ENCODE measurements around the gene EXOC4. TPM values are rescaled to one million over a fixed set of nuclear protein-coding genes. Genes with fewer than 3 reads are reported as not detected.
"Not testable (repeated sequence)": the region's sequence is repeated elsewhere in the genome, so short reads cannot be mapped to it uniquely, and the experiment has no call there.

The EXOC4 gene
- total RNA-seq, 2 experiments from 2014 or later = 58.0 to 59.9 TPM

- no peaks in the 10 kb centered on the region for H3K27me3 ChIP-seq (ENCODE audit: control insufficient read depth in 1 of 2, insufficient read depth in 2 of 2, low read length in 2 of 2)
- no peak overlapping the region for H3K27ac ChIP-seq (ENCODE audit: low read depth in 1 of 2, low read length in 2 of 2)
- H3K36me3 Mint-ChIP-seq (ENCODE audit: low read depth) = peaks cover 32% of the 10 kb centered on the region
- no peaks in the 10 kb centered on the region for H3K9me3 ChIP-seq (ENCODE audit: control insufficient read depth in 1 of 2, insufficient read depth in 1 of 2, low read length in 2 of 2)
- ATAC-seq (ENCODE audit: poor library complexity) (no peak), DNase-seq (no peak)
- no peak overlapping the region for H3K27ac Mint-ChIP-seq
- no peaks in the 10 kb centered on the region for H3K4me1 ChIP-seq (ENCODE audit: insufficient read depth, low read length)
- CTCF ChIA-PET = no interaction called here
- H3K27me3 Mint-ChIP-seq = no peaks in the 10 kb centered on the region
- no peaks in the 10 kb centered on the region for H3K9me3 Mint-ChIP-seq
- no peaks in the 10 kb centered on the region for H3K36me3 ChIP-seq (ENCODE audit: insufficient read depth, low read length)
- H3K4me1 Mint-ChIP-seq (ENCODE audit: low read depth) = no peaks in the 10 kb centered on the region
- H3K4me3 ChIP-seq (ENCODE audit: low read length) = no peak overlapping the region
- TF ChIP-seq CTCF (IDR thresholded peaks at IDR 0.05) = no peak
- intact Hi-C loops (cut with DNase I, micrococcal nuclease) = loop anchor here in 1 of 2 experiments (5.0 kb wide), 1 partner anchor 126 kb away; no protein-coding TSS in a partner anchor
- POLR2A ChIA-PET = no interaction called here
- H3K4me3 Mint-ChIP-seq = no peak overlapping the region
Measured at GRCh38 chr7:133993547-133993946, 740.7 kb downstream of the EXOC4 start.

- H3K9me3 ChIP-seq (ENCODE audit: control insufficient read depth in 1 of 2, insufficient read depth in 1 of 2, low read length in 2 of 2); DNase-seq; H3K9me3 Mint-ChIP-seq; CTCF ChIA-PET; H3K4me1 ChIP-seq (ENCODE audit: insufficient read depth, low read length); ATAC-seq (ENCODE audit: poor library complexity); H3K27me3 ChIP-seq (ENCODE audit: control insufficient read depth in 1 of 2, insufficient read depth in 2 of 2, low read length in 2 of 2); H3K4me3 ChIP-seq (ENCODE audit: low read length); H3K4me1 Mint-ChIP-seq (ENCODE audit: low read depth); POLR2A ChIA-PET; H3K27me3 Mint-ChIP-seq; H3K4me3 Mint-ChIP-seq; H3K27ac ChIP-seq (ENCODE audit: low read depth in 1 of 2, low read length in 2 of 2); H3K27ac Mint-ChIP-seq; H3K36me3 ChIP-seq (ENCODE audit: insufficient read depth, low read length): not testable (repeated sequence)
- H3K36me3 Mint-ChIP-seq (ENCODE audit: low read depth) = peaks cover 37% of the 10 kb centered on the region
- intact Hi-C loops (cut with DNase I, micrococcal nuclease) = loop anchor here in 1 of 2 experiments (5.0 kb wide), 1 partner anchor 127 kb away; no protein-coding TSS in a partner anchor
Measured at GRCh38 chr7:133994100-133994499, 741.2 kb downstream of the EXOC4 start.

- intact Hi-C loops (cut with DNase I, micrococcal nuclease) = no loop called here
Measured at GRCh38 chr7:133997463-133997862, 744.6 kb downstream of the EXOC4 start.

More at GRCh38 chr7:133997463-133997862, 744.6 kb downstream of the EXOC4 start:
- no peak overlapping the region for H3K27ac Mint-ChIP-seq
- no peak for TF ChIP-seq CTCF (IDR thresholded peaks at IDR 0.05)
- H3K4me1 Mint-ChIP-seq (ENCODE audit: low read depth) = no peaks in the 10 kb centered on the region
- H3K4me3 Mint-ChIP-seq = no peak overlapping the region
- ChIA-PET POLR2A (no interaction called here), CTCF (no interaction called here)
- no peaks in the 10 kb centered on the region for H3K27me3 Mint-ChIP-seq
- Histone ChIP-seq H3K9me3 (ENCODE audit: control insufficient read depth in 1 of 2, insufficient read depth in 1 of 2, low read length in 2 of 2) (no peaks in the 10 kb centered on the region), H3K4me3 (ENCODE audit: low read length) (no peak overlapping the region), H3K27ac (ENCODE audit: low read depth in 1 of 2, low read length in 2 of 2) (no peak overlapping the region), H3K27me3 (ENCODE audit: control insufficient read depth in 1 of 2, insufficient read depth in 2 of 2, low read length in 2 of 2) (no peaks in the 10 kb centered on the region), H3K4me1 (ENCODE audit: insufficient read depth, low read length) (no peaks in the 10 kb centered on the region), H3K36me3 (ENCODE audit: insufficient read depth, low read length) (peaks cover 2% of the 10 kb centered on the region)
- no peaks in the 10 kb centered on the region for H3K9me3 Mint-ChIP-seq
- DNase-seq = no peak
- H3K36me3 Mint-ChIP-seq (ENCODE audit: low read depth) = peaks cover 58% of the 10 kb centered on the region
- no peak for ATAC-seq (ENCODE audit: poor library complexity)
